MM.1S (cell line): ENCODE data around the gene DCAF17.

Experiments used
- CTCF ChIP-seq: fragments of 300-600 bp; sonication (generic); IDR thresholded peaks from 2 replicates; pipeline ENCODE4 v1.5.1; 2016; ENCODE audit warnings: antibody characterized with exemption, low read length, mixed read lengths
- EZH2 ChIP-seq: fragments of 300-600 bp; sonication (generic); optimal IDR thresholded peaks from 2 replicates; pipeline ENCODE3; 2017; ENCODE audit warnings: low read depth, mild to moderate bottlenecking, antibody characterized with exemption, low read length, mixed read lengths

GRCh38 chr2:171404261-171404660 is 29.8 kb upstream of the DCAF17 start:
- TF ChIP-seq CTCF (no peak), EZH2 (no peak)
